ENCODE results near the gene SUPT20HL2.

- TF ChIP-seq, protein P1, sequence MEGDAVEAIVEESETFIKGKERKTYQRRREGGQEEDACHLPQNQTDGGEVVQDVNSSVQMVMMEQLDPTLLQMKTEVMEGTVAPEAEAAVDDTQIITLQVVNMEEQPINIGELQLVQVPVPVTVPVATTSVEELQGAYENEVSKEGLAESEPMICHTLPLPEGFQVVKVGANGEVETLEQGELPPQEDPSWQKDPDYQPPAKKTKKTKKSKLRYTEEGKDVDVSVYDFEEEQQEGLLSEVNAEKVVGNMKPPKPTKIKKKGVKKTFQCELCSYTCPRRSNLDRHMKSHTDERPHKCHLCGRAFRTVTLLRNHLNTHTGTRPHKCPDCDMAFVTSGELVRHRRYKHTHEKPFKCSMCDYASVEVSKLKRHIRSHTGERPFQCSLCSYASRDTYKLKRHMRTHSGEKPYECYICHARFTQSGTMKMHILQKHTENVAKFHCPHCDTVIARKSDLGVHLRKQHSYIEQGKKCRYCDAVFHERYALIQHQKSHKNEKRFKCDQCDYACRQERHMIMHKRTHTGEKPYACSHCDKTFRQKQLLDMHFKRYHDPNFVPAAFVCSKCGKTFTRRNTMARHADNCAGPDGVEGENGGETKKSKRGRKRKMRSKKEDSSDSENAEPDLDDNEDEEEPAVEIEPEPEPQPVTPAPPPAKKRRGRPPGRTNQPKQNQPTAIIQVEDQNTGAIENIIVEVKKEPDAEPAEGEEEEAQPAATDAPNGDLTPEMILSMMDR (conservative IDR thresholded peaks at IDR 0.05): no peak
- TF ChIP-seq EZH2 (IDR thresholded peaks at IDR 0.05; ENCODE audit: low read depth): no peak
These were observed 26.6 kb upstream of the SUPT20HL2 start for GRCh38 chrX:24340501-24340900.

All from PC-9 (cell line).